Stomach (tissue), 4 donors: Measurements from ENCODE around the gene PPM1G.

Source experiments
- CTCF ChIP-seq, 7 experiments: fragments of 450-650 bp in 4 of 7; fragments of 200-600 bp in 3 of 7; sonication (generic) in 3 of 7; IDR thresholded peaks; one replicate each; pipeline ENCODE4 v1.5.1; 2016 to 2019; ENCODE audit warnings: antibody characterized with exemption in 7 of 7, control low read depth in 2 of 7, mild to moderate bottlenecking in 1 of 7
- EP300 ChIP-seq: sonication (generic); formaldehyde crosslinking; IDR thresholded peaks from one replicate; pipeline ENCODE4 v1.6.1; 2017; ENCODE audit warnings: antibody characterized with exemption
- POLR2A ChIP-seq, 4 donors: fragments of 450-650 bp; IDR thresholded peaks; one replicate each; pipeline ENCODE4 v1.6.1; 2016; ENCODE audit warnings: antibody characterized with exemption in 4 of 4, control low read depth in 2 of 4, mild to moderate bottlenecking in 1 of 4, moderate library complexity in 1 of 4
- POLR2AphosphoS5 ChIP-seq, 3 donors: sonication (generic); formaldehyde crosslinking; IDR thresholded peaks; one replicate each; pipeline ENCODE4 v1.6.1; 2016; ENCODE audit warnings: antibody characterized with exemption in 3 of 3

GRCh38 chr2:27390822-27391679 lies 18.3 kb downstream of the PPM1G start:
- TF ChIP-seq CTCF (IDR thresholded peaks at IDR 0.05), result no peak
- TF ChIP-seq POLR2AphosphoS5 (IDR thresholded peaks at IDR 0.05), result no peak
- no peak for TF ChIP-seq POLR2A (IDR thresholded peaks at IDR 0.05)
- TF ChIP-seq EP300, result no peak
